HG03097 (cell line): Measurements from ENCODE around the gene CTIF.

Source experiments
- ATAC-seq: cut with Tn5 transposase; IDR thresholded peaks from one replicate; pipeline ENCODE4 v1.9.1; 2021; ENCODE audit not compliant: unreplicated experiment, low FRiP score

CTIF gene

GRCh38 chr18:48887905-48888772, 349.3 kb downstream of the CTIF start:
- ATAC-seq, result no peak

- no peak for ATAC-seq
These were observed 349.9 kb downstream of the CTIF start for GRCh38 chr18:48888773-48889080.

- ATAC-seq, result no peak
These were observed 350.5 kb downstream of the CTIF start for GRCh38 chr18:48889115-48889941.

- ATAC-seq, result no peak
These were observed 351.3 kb downstream of the CTIF start for GRCh38 chr18:48889981-48890762.

GRCh38 chr18:48891721-48892120, 352.9 kb downstream of the CTIF start:
- no peak for ATAC-seq

GRCh38 chr18:48892146-48892855, 353.5 kb downstream of the CTIF start:
- no peak for ATAC-seq

- no peak for ATAC-seq
These were observed 354.3 kb downstream of the CTIF start for GRCh38 chr18:48893061-48893607.

- ATAC-seq, result no peak
These were observed 355.1 kb downstream of the CTIF start for GRCh38 chr18:48893608-48894600.

GRCh38 chr18:48894799-48895346, 356.0 kb downstream of the CTIF start:
- ATAC-seq, result no peak

GRCh38 chr18:48896326-48896874, 357.6 kb downstream of the CTIF start:
- ATAC-seq, result no peak

- ATAC-seq, result no peak
These were observed 358.2 kb downstream of the CTIF start for GRCh38 chr18:48896875-48897511.

GRCh38 chr18:48897531-48897930, 358.7 kb downstream of the CTIF start:
- no peak for ATAC-seq

GRCh38 chr18:48898521-48898920, 359.7 kb downstream of the CTIF start:
- ATAC-seq, result no peak

- no peak for ATAC-seq
These were observed 360.8 kb downstream of the CTIF start for GRCh38 chr18:48899558-48900174.

- ATAC-seq, result no peak
These were observed 361.6 kb downstream of the CTIF start for GRCh38 chr18:48900469-48900868.

- no peak for ATAC-seq
These were observed 362.6 kb downstream of the CTIF start for GRCh38 chr18:48901145-48902022.
